HG02759 (cell line): ENCODE results near the gene NDUFS2.

Source experiments
- ATAC-seq: cut with Tn5 transposase; IDR thresholded peaks from one replicate; pipeline ENCODE4 v1.9.1; 2021; ENCODE audit warnings: mild to moderate bottlenecking, moderate library complexity; ENCODE audit not compliant: unreplicated experiment

The NDUFS2 gene

DNA sequence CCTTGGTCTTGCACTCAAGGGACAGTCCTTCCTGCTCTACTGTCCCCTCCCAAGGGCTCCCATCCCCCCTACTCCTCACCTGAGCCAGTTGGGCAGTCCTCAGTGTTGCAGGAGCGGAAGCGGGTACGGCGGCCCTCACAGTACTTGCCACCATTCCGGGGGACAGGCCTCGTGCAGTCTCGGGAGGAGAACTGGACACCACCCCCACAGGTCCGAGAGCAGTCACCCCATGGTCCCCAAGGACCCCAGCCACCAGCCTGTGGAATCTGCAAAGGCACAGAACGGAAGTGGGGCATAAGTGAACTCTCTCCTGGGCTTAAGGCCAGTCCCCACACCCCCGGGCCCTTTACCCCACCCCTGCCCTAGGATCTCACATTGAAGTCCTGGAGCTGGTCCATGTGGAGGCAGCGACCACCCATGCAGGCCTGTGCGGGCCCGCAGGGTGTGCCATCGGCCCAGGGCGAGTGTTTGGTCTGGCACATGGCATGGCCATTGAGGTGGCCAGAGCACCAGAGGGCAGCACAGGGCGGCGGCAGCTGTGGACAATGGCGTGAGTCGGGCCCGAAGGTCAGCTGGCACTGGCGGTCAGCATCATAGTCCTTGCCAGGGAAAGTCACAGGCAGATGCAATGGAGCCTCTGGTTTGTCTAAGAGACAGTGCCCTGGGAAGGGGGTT is 8.5 kb upstream of the NDUFS2 start:
- no peak for ATAC-seq

DNA sequence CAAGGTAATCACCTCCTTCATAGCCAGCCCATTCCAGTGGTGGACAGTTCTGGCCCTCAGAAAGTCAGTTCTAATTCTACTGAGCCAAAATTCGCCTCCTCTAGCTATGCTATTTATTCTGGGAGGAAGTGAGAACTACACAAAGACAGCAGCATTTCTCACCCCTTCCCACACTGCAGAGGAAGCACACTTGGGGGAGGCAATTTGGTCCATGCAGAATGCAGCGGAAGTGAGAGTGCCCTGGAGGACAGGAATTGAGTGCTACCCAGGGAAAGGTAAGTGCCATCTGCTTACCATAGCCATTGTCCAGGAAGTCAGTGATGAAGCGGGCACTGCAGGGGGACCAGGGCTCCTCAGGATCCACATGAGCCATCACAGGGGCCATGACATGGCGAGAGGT is 7.0 kb upstream of the NDUFS2 start:
- peak; percentile 66 for ATAC-seq

DNA sequence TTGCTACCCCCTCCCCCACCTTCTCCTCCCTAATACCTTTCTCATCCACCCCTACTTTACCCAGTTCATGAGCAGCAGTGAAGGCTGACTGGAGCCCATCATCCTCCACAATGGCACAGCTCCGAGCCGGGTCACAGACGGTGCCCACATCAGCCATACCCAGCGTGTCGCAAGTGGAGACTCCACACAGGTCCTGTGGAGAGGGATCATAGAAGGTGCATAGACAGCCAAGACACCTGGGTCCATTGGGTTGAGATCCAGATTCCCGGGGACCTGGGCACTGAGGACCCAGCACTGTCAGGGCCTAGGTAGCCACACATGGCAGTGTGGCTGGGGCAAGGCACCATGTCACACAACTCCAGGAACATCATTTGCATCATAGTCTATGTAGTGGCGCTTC is 6.1 kb upstream of the NDUFS2 start:
- ATAC-seq = no peak

DNA sequence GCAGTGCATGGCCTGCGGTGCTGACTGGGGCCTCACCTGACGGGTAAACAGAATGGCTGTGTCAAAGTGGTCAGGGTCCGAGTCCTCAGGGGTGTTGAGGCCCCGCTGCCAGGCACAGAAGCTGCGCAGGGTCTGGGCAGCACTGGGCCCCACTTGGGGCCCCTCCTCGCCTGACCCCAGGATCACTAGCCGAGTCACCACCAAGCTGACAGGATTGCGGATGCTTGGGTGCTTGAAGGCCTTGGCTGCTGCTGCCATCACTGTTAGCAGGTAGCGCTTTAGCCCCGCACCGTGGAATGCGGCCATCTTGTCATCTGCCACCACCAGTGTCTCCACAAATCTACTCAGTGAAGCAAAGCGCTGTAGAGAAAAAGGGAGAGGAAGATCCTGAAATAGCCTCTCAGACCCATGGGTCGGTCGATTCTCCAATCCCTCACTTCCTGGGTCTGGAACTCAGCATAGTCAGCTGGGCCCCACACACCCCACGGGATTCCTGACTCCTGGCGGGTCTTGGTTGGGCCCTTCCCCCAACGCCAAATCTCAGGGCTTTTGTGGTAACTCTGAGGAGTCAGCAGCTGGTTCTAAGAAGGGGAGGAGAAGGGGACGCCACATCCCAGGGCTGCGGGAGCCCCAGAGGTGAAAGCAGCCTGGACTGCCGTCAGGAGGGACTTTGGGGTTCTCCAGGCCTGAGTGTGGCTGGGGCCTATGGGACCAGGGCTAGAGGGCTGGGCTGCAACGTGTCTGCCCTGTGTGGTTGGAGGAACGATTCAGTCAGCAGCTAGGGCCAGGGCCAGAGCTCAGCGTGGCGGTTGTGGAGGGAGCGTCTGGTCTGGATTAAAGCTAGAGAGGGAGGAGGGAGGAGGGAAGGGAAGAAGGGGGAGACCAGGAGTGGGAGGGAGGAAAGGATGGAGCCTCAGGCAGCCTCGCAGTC is 5.4 kb upstream of the NDUFS2 start:
- ATAC-seq = no peak

DNA sequence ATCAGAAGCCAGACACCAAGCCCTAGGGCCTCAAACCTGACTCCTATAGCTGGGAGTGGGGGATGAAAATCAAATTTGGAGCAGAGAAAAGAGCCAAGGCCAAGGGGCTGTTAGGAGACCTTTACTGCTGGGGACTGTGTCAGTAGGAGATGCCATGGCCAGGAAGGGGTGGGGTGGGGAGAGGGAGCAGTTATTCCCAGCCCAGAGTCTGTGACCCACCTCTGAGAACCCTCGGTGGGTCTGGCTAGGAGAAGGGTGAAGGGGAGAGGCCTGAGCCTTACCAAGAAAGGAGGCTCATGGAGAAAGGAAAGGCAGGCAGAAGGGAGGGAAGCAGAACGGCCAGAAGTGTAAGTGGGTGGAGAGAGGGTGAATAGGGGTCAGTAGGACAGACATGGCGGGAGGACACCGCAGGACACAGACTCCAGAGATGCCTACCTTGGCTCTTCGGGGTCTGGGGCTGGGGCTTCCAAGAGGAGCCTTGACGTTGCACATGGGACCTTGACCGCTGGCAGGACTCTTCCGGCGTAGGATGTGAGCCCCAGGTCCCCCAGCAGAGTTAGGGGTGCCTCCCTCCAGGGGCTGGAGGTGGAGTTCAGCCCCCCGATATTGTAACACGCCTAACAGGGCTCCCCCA is 4.5 kb upstream of the NDUFS2 start:
- ATAC-seq = no peak

DNA sequence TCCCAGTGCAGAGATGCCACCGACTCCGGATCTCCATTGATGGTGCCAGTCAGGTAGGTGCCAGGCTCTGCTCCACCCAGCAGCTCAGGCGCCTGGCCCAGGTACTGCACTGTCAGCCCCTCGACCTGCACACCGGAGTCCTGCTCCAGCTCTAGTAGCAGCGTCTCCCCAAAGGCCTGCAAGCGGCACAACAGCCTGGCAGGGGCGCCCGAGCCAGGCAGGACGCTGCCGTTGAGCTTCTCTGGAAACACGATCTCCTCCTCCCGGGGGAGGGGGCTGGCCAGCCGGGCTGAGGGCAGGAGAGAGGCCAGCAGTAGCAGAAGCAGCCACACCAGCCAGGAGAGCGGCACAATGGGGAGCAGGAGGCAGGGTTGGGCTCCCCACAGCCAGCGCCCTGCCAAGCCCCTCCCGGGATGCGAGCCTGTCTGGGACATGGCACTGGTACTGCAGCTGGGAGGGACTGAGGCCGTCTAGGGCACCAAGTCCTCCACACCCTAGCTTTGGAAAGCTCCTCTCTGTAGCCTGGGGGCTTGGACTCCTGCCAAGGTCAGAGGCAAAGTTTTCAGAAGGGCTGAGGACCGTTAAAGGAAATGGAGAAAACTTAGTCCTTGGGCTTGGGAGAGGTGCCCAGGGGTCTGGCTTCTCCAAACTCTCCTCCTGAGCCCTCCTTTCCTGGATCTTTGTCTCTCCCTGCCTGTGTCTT is 3.8 kb upstream of the NDUFS2 start:
- ATAC-seq = no peak

DNA sequence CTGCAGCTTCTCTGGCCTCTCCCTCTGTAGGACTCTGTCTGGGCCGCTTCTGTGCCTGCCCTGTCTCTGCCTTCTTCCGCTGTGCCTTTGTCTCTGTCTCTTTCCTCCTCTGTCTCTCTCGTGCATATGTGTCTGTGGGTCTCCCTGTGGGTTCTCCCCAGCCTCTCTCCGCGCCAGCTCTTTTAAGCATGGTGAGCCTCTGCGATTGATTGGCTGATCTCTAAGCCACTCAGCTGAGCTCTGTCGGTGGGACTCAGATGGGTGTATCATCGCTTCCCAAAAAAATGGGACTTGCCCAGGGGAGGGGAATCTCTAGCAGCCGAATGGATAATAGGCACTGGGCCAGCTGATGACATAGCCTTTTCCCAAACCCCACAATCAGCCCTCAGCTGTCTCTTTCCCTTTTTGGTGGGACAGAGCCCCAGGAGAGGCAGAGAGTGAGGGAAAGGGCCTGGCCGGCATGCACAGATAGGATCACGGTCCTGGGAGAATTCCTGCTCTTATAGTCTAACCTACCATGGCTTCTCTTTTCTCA is 3.2 kb upstream of the NDUFS2 start, which contains the start of gene ADAMTS4:
ADAMTS4 (minus strand) TSS at position 158 of the 535 bp plus-strand sequence. CDS start 427 bp downstream, outside the sequence.
- ATAC-seq = no peak

DNA sequence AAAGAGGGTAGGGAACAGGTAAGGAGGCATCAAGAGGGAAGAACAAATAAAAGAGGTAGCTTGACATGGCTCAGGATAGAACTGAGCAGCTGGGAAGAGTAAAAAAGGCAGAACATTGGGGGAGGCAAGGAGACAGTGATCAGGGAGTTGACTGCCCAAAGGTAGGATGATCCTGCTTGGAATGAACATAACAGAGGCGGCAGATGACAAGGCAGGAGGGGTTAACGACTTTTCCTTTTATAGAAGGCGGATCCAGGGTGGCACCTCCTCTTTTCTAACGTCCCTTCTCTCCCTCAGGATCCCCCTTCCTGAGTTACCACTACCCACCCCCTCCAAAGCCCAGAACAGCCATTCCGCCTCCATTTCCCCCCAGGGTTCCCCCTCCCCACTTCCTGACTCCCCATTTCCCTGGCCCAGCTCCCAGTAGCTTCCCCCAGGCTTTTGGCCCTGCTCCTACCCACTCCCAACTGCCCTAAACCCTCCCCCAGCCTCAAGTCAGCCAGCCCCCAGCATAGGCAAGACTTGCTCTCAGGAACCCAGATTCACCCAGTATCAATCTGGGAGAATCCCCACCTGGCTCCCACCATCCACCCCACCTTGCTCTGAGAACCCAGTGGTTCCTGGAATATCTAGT is 2.5 kb upstream of the NDUFS2 start:
- ATAC-seq = no peak

DNA sequence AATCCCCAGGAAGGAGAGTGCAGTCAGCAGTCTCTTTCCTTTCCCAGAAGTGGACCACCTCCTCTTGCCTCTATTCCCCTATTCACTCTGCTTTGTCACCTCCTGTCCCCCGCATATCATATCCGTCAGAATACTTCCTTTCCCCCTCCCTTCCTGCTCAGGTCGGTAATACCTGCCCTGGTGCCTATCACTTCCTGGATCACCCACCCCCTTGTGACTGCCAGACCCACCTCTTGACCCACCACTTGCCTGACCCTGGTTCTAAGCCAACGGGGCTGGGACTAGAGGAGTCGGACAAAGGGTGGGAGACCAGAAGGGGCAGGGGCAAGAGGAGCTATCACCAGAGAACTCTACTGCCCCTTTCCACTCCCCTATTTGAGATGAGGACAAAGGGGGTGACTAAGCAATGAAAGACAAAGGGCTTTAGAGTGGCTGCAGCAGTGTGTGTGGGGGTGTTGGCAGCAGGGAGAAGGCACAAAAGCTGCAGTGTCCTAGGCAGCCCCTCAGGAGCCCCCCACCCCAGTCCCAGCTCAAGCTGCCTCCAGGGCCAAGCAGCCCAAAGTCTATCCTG is 1.7 kb upstream of the NDUFS2 start:
- no peak for ATAC-seq

DNA sequence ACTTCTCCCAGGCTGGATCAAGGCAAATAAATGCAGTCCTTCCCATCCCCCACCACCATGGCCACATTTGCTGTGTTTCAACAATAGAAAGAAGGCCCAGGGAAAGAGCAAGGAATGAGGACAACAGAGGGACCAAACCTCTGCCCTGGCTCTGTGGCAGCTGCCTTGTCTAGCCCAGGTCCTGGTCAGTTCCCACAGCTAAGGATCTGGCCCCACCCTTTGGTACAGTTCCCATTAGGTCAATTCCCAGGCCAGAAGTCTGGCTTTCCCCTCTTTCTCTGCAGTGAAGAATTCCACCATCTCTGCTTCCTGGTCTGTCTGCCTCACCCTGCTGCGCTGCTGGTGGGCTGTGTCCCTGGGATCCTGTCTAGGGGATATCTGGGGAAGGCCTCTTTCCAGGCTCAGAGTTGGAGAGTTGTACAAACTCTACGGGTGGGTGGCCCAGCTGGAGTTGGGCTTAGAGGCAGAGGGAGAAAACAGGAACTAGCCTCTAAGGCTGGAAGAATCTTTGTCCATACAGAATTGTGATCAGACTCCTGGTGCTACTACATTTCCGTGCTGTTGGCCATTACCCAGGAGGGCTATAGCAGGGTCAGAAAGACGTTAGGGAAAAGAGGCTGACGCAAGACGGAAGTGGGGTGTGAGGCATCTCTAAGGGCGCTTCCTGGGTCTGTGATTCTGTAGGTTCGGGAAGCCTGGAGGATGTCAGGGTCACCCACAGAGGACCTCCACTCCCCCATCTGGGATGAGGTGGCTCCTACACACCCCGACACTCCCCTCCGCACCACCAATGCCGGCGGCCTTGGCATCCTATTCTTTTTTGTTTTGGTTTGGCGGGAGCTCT is 953 bp upstream of the NDUFS2 start:
- no peak for ATAC-seq

DNA sequence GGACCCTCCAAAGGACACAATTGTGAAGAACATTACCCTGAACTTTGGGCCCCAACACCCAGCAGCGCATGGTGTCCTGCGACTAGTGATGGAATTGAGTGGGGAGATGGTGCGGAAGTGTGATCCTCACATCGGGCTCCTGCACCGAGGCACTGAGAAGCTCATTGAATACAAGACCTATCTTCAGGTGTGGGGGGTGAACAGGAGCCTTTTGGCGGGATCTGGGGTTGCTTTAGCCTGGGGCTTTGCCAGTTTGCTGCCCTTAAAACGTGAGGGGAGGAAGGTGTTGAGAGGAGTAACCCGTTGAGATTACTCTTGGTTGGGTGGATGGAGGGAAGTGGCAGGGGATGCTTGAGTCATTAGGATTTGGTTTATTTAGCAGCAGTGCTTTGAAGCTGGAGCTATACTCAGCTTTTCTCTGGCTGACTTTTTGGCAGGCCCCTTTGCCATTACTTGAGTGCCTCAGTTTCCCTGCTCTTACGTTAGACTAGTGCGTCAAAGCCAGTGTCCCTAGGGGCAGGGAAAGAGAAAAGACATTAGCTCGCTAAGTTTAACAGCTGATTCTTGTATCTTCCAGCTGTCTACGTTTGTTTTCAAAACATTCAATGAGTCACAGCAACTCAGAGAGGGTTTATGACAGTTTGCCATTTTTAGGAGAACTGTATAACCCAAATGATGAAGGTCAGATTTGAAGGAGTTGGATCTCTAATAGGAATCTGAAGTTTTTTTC is 4.4 kb downstream of the NDUFS2 start:
- ATAC-seq = no peak

DNA sequence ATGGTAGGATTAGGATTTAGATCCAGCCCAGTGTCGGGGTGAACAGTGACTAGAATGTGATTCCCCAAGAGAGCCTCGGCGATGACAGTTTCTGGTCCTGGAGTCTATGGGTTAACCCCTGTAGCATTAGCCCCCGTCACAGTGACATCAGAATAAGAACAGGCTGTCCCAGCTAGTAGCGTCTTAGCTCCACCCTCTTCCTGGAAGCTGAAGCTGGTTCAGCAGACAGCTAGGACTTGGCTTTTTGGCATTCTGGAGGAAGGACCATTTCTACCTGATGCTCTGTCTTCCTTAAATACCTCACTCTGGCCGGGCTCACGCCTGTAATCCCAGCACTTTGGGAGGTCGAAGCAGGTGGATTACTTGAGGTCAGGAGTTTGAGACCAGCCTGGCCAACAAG is 5.0 kb downstream of the NDUFS2 start:
- ATAC-seq = no peak

DNA sequence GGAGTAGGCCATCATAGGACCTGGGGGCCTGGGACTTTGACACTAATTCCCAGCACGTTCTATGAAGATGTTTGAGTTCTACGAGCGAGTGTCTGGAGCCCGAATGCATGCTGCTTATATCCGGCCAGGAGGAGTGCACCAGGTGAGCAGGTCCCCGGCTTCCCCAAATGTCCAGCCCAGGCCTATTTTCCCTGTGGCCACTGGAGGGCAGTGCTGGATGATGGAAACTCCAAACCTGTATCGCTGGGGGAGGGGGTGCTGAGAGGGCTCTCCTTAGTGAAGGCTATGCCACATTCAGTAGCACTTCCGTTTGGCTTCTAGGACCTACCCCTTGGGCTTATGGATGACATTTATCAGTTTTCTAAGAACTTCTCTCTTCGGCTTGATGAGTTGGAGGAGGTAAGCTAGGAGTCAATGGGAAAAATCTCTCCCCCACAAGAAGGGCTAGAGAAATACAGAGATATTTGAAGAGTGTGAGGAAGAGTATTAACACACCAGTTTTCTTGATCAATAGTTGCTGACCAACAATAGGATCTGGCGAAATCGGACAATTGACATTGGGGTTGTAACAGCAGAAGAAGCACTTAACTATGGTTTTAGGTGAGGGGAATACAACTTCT is 7.7 kb downstream of the NDUFS2 start:
- peak; percentile 53 for ATAC-seq

DNA sequence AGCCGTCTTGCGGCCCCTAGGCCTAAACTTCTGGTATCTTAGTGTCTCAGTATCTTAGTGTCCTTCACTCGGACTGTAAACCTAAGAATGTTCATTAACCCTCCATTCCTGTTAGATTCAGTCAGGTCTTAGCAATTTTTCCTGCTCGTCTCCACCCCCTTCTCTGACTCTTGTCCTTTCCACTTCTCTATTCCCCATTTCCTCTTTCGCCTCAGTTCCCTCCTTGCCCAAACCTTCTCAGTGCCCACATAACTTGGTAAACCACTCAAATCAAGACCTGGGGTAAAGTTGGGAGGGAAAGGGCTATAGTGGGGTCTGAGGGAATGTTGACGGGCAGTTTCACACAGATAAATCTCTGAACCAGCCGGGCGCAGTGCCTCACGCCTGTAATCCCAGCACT is 12.2 kb downstream of the NDUFS2 start:
- no peak for ATAC-seq

DNA sequence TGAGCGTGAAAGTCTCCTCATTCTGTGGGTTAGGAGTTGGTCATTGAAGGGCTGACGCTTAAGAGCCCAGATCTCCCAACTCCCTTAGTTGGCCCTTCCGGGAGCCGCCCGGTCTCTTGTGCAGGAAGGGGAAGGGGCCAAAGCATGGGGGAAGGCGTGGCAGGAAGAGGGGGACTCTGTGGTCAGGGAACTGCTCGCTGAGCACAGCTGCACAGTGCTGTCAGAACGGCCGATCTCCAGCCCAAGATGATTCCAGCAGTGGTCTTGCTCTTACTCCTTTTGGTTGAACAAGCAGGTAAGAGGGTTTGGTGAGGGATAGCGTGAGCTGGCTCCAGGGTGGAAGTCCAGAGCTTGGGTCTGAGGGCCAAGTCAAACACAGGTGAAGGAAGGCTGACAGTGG is 12.9 kb downstream of the NDUFS2 start, which contains the start of gene FCER1G:
FCER1G (plus strand) TSS at position 220 of the 400 bp plus-strand sequence; CDS start at position 247, 27 bp downstream.
- ATAC-seq = no peak

DNA sequence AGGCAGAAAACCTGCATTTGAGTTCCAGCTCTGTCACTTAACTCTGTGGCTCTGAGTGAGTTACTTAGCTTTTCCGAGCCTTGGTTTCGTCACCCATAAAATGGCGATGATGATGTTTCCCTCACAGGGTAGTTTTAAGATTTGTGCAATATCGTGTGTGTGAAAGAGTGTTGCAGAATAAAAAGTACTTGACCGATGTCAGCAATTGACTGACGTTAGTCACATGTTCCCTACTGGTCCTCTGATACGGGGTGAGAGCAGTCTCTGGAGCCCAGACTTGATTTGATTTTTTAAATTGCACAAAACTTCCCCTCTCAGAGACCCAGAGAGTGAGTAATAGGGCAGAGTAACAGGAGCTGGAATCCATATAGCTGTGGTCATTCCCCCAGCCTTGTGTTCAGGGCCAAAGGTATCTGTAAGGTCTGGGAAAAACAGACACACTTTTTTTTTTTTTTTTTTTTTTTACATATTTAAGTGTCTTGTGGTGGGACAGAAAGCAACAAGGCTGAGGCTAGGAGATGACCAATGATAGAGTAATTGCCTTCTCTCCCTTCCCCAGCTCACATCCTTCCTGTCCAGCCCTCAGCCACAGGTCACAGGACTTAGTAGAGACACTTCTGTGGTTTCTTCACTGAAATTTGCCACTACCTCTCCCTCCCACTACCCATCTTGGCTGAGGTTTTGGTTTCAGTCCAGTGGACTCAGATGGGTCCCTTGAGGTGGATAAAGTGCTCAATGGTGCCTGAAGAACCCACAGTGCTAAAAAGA is 15.0 kb downstream of the NDUFS2 start:
- ATAC-seq = peak; percentile 92

DNA sequence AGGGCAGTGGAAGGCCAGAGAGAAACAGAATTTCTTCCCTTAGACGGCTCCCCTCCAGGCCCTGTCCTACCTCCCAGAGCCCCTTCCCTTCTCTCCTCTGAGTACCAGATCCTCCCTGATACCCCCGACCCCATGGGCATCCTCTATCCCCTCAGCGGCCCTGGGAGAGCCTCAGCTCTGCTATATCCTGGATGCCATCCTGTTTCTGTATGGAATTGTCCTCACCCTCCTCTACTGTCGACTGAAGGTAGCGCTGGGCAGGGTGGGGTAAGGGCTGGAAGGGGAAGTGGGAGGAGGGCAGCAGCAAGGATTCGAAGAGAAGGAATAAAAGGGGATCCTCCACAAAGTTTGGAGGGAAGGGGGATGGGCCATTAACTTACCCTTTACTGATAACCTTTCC is 15.7 kb downstream of the NDUFS2 start:
- ATAC-seq = no peak
